Smooth muscle cell of the coronary artery (primary cell): ENCODE results near the gene KLHL20. TPM values are rescaled to one million over a fixed set of nuclear protein-coding genes. Genes with fewer than 3 reads are reported as not detected.

Experiments used
- total RNA-seq: library from RNA; depleted of rRNA; stranded (reverse); fragments of >200 nt; gene quantifications from 2 replicates; pipeline ENCODE4 v1.2.3, GENCODE V29; 2014; ENCODE audit warnings: low replicate concordance

The KLHL20 gene
- 29.5 and 32.4 TPM in 2 replicates for total RNA-seq

GRCh38 chr1:173714759-173715537 is at the start of gene KLHL20:
Gene KLHL20, plus strand, starts transcription at chr1:173714981. Its CDS starts 1,063 bp downstream, at chr1:173716044.

GRCh38 chr1:173669491-173669941 is 45.3 kb upstream of the KLHL20 start, which contains the start of gene ANKRD45:
Gene ANKRD45, minus strand, starts transcription at chr1:173669851. Its CDS starts 10,433 bp downstream, at chr1:173659418.

GRCh38 chr1:173824315-173825081 is 109.7 kb downstream of the KLHL20 start, which contains the start of the genes CENPL and DARS2:
Gene CENPL, minus strand, starts transcription at chr1:173824883. Its CDS starts 13,584 bp downstream, at chr1:173811299.
Gene DARS2, plus strand, starts transcription at chr1:173824673. Its CDS starts 557 bp downstream, at chr1:173825230.

Other genes with a start within 250 kb of the KLHL20 start
- 175 and 194 TPM in 2 replicates for gene PRDX6, start 237.6 kb upstream of the KLHL20 start, total RNA-seq
- gene SLC9C2, start 111.9 kb upstream of the KLHL20 start, total RNA-seq = under 0.01 TPM in 1 of 2 replicates, not detected in the other
- not detected in 2 replicates for gene TEX50, start 79.6 kb upstream of the KLHL20 start, total RNA-seq
- gene ANKRD45, start 45.1 kb upstream of the KLHL20 start, total RNA-seq = not detected in 2 replicates
- gene DARS2, start 109.7 kb downstream of the KLHL20 start, total RNA-seq = 4.7 and 11.2 TPM in 2 replicates
- gene CENPL, start 109.9 kb downstream of the KLHL20 start, total RNA-seq = 3.9 and 9.5 TPM in 2 replicates
- 474 and 585 TPM in 2 replicates for gene GAS5, start 153.0 kb downstream of the KLHL20 start, total RNA-seq
- gene ZBTB37, start 153.4 kb downstream of the KLHL20 start, total RNA-seq = 3.7 and 4.7 TPM in 2 replicates
- not detected in 2 replicates for gene SERPINC1, start 202.3 kb downstream of the KLHL20 start, total RNA-seq